Mesenchymal stem cell (in vitro differentiated cells and primary cell): ENCODE measurements around the gene VPS29. TPM values are rescaled to one million over a fixed set of nuclear protein-coding genes. Genes with fewer than 3 reads are reported as not detected.
A peak's percentile ranks its signal among the peaks of the same experiment; 100 is the strongest.

Experiments used
- DNase-seq: peaks from one replicate; pipeline ENCODE4 v3.0.0-alpha.2; 2013
- H2AFZ ChIP-seq: one replicate; pipeline ENCODE4 v1.6.1; 2013; ENCODE audit warnings: low read depth, mild to moderate bottlenecking, control low read depth, inconsistent platforms, low read length, moderate library complexity
- H2AK5ac ChIP-seq: 2 replicates; pipeline ENCODE4 v1.6.1; 2013; ENCODE audit warnings: low read length, moderate library complexity, mild to moderate bottlenecking, inconsistent platforms; ENCODE audit not compliant: severe bottlenecking
- H2BK120ac ChIP-seq: one replicate; pipeline ENCODE4 v1.6.1; 2013; ENCODE audit warnings: low read depth, mild to moderate bottlenecking, inconsistent platforms, low read length, moderate library complexity
- H2BK12ac ChIP-seq, 2 experiments: one replicate each; pipeline ENCODE4 v1.6.1; 2013; ENCODE audit warnings: inconsistent platforms in 2 of 2, low read length in 2 of 2, mild to moderate bottlenecking in 2 of 2, moderate library complexity in 2 of 2, control low read depth in 1 of 2
- H2BK15ac ChIP-seq: one replicate; pipeline ENCODE4 v1.6.1; 2013; ENCODE audit warnings: mild to moderate bottlenecking, low read depth, inconsistent platforms; ENCODE audit not compliant: poor library complexity, severe bottlenecking
- H2BK5ac ChIP-seq: 2 replicates; pipeline ENCODE4 v1.6.1; 2013; ENCODE audit warnings: low read depth, mild to moderate bottlenecking, low read length, control low read depth, inconsistent platforms; ENCODE audit not compliant: poor library complexity, severe bottlenecking
- H3K14ac ChIP-seq, 2 experiments: one replicate each; pipeline ENCODE4 v1.6.1; 2013; ENCODE audit warnings: inconsistent platforms in 2 of 2, low read length in 2 of 2, control low read depth in 1 of 2, mild to moderate bottlenecking in 1 of 2, moderate library complexity in 1 of 2
- H3K18ac ChIP-seq, 2 experiments: one replicate each; pipeline ENCODE4 v1.6.1; 2013; ENCODE audit warnings: inconsistent platforms in 2 of 2, low read length in 2 of 2, control low read depth in 1 of 2, low read depth in 1 of 2, mild to moderate bottlenecking in 1 of 2
- H3K23ac ChIP-seq, 2 experiments: one replicate each; pipeline ENCODE4 v1.6.1; 2013; ENCODE audit warnings: inconsistent platforms in 2 of 2, low read length in 2 of 2, mild to moderate bottlenecking in 2 of 2, moderate library complexity in 2 of 2, control low read depth in 1 of 2
- H3K27ac ChIP-seq: 2 replicates; pipeline ENCODE4 v1.5.1; 2013; ENCODE audit warnings: mild to moderate bottlenecking, moderate library complexity, low read length, control low read depth, inconsistent platforms; ENCODE audit not compliant: poor library complexity, severe bottlenecking
- H3K27me3 ChIP-seq, 2 experiments: 2 replicates each; pipeline versions ENCODE4 v1.6.1 to v1.7.0; 2013; ENCODE audit warnings: low read length in 2 of 2, mild to moderate bottlenecking in 2 of 2, moderate library complexity in 2 of 2, control low read depth in 1 of 2, inconsistent platforms in 1 of 2; ENCODE audit not compliant: control insufficient read depth in 1 of 2, insufficient read depth in 1 of 2
- H3K36me3 ChIP-seq, 2 experiments: 2 replicates each; pipeline versions ENCODE4 v1.6.1 to v1.7.0; 2013; ENCODE audit warnings: low read length in 2 of 2, control low read depth in 1 of 2, inconsistent platforms in 1 of 2, low read depth in 1 of 2, mild to moderate bottlenecking in 1 of 2; ENCODE audit not compliant: insufficient read depth in 2 of 2, control insufficient read depth in 1 of 2
- H3K4ac ChIP-seq, 2 experiments: one replicate each; pipeline ENCODE4 v1.6.1; 2013; ENCODE audit warnings: inconsistent platforms in 2 of 2, low read length in 2 of 2, mild to moderate bottlenecking in 2 of 2, moderate library complexity in 2 of 2, control low read depth in 1 of 2, low read depth in 1 of 2
- H3K4me1 ChIP-seq: 2 replicates; pipeline ENCODE4 v1.6.1; 2013; ENCODE audit warnings: low read depth, low read length, control low read depth; ENCODE audit not compliant: control insufficient read depth, insufficient read depth
- H3K4me2 ChIP-seq: 2 replicates; pipeline ENCODE4 v1.6.1; 2013; ENCODE audit warnings: low read length, mild to moderate bottlenecking, inconsistent platforms; ENCODE audit not compliant: poor library complexity, severe bottlenecking
- H3K4me3 ChIP-seq, 2 experiments: 2 replicates each; pipeline versions ENCODE4 v1.5.1 to v1.7.0; 2013; ENCODE audit warnings: low read length in 2 of 2, mild to moderate bottlenecking in 2 of 2, control low read depth in 1 of 2, low read depth in 1 of 2; ENCODE audit not compliant: insufficient read depth in 1 of 2
- H3K79me1 ChIP-seq: replicated peaks from 2 replicates; pipeline ENCODE4 v1.6.1; 2013; ENCODE audit warnings: mild to moderate bottlenecking, control low read depth, low read length, inconsistent platforms; ENCODE audit not compliant: poor library complexity, severe bottlenecking
- H3K9ac ChIP-seq: 2 replicates; pipeline ENCODE4 v1.7.0; 2013; ENCODE audit warnings: mild to moderate bottlenecking, low read length, moderate library complexity
- H3K9me3 ChIP-seq: 2 replicates; pipeline ENCODE4 v1.7.0; 2013; ENCODE audit warnings: mild to moderate bottlenecking, low read length; ENCODE audit not compliant: control insufficient read depth
- H4K8ac ChIP-seq: one replicate; pipeline ENCODE4 v1.6.1; 2013; ENCODE audit warnings: inconsistent platforms, mild to moderate bottlenecking, low read length, moderate library complexity
- H4K91ac ChIP-seq: one replicate; pipeline ENCODE4 v1.6.1; 2013; ENCODE audit warnings: mild to moderate bottlenecking, low read length, inconsistent platforms
- WGBS: methylation state at CpG from one replicate; pipeline ENCODE4 v1.1.7; 2013; ENCODE audit warnings: mixed read lengths; 5-methylcytosine and 5-hydroxymethylcytosine counted together
- polyA plus RNA-seq, 2 experiments: library from polyadenylated mRNA; stranded (reverse); fragments of 200-250 nt; gene quantifications; one replicate each; pipeline ENCODE4 v1.2.3, GENCODE V29; 2013

Gene VPS29
- 138 TPM for polyA plus RNA-seq (2013, experiment 1 of 2)
- 144 TPM for polyA plus RNA-seq (2013, experiment 2 of 2)

DNA sequence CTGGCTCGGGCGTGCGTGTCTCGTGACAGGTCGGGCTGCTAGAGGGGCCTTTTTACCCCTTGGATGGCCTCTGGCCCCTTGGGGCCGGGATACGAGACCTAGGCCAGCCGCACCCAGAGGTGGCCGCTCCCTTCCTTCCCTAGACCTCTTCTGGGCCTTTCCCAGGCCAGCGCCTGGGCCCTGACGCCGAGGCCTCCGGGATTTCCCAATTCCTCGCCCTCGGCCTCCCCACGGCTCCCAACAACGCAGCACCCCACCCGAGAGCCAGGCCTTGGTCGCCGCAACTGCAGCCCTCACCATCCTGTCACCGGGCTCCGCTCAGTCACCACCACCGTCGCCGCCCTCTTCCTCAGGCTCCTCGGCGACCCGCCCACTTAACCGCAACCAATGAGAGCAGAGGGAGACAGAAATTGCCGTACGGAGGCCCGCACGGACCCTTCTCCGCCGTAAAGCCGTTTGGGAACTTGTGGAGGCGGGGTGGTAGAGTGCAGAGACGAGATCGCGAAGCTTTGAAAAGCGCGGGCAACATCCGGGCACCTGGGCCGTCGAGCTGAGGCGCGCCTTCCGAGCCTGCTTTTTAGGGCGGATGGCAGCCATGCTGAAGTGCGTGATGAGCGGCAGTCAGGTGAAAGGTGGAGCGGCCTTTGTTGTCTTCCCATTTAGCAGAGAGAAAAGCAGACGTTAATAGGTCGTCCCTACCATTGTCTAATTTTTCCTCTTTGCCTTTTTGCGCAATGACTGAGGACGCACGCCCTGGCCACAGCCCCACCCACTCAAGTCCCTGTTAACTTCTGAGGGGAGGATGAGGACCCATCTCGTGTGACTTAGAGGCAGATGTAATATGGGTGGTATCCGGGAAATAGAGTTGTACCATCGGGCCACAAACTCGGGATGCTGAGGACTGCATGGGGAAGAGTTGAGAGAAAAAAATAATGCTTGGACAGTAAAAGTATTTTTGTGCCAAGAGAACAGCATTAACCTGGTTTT, at the start of gene VPS29, which contains the start of gene RAD9B:
Gene VPS29 (minus strand): TSS at position 360 of the 987 bp plus-strand sequence. CDS start 60 bp downstream, at position 300.
Gene RAD9B (plus strand): TSS at position 580 of the 987 bp plus-strand sequence. CDS start 7 bp downstream, at position 587.
- Histone ChIP-seq H2AFZ (peak within 1 kb of the TSS; percentile 79), H3K79me1 (no peaks in the 10 kb centered on the region), H3K18ac (peak within 1 kb of the TSS; percentile 81), H2BK120ac (no peak within 1 kb of the TSS), H3K4me2 (peak within 1 kb of the TSS; percentile 72), H2AK5ac (peak within 1 kb of the TSS; percentile 58), H3K4me1 (peaks cover 8% of the 10 kb centered on the region), H3K27ac (peak within 1 kb of the TSS; percentile 80), H4K91ac (peak within 1 kb of the TSS; percentile 87), H3K27me3 (no peaks in the 10 kb centered on the region), H3K23ac (peak within 1 kb of the TSS in 1 of 2 experiments; percentile 14), H3K4ac (peak within 1 kb of the TSS; percentile 53 to 77), H3K9ac (peak within 1 kb of the TSS; percentile 98), H2BK12ac (peak within 1 kb of the TSS in 1 of 2 experiments; percentile 34), H4K8ac (peak within 1 kb of the TSS; percentile 97), H2BK15ac (peak within 1 kb of the TSS; percentile 82), H3K14ac (peak within 1 kb of the TSS in 1 of 2 experiments; percentile 68), H3K36me3 (peaks cover 7 to 9% of the 10 kb centered on the region in 2 experiments), H3K4me3 (peak within 1 kb of the TSS; percentile 89 to 92), H3K9me3 (no peaks in the 10 kb centered on the region), H2BK5ac (peak within 1 kb of the TSS; percentile 69)
- DNase-seq = peak; percentile 98
- WGBS = 14% methylated on average over 56 of the region's 61 CpGs

DNA sequence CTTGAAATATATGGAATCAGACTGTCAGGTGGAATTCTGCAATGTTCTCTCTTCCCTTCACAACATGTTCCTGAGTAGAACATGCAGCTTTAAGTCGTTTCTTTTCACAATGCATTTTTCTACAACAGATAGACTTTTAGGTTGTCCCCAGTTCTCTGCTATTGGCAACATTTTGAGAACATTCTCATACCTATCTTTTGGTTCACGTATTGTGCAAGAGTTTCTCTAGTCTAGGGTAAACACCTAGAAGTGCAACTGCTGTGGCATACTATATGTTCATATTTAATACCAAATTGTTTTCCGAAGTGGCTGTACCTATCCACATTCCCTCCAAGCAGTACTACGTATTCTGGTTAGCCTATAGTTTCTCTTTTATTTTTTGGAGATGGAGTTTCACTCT, 49.1 kb upstream of the VPS29 start:
- Histone ChIP-seq H3K4me2 (no peak overlapping the region), H2BK5ac (no peak overlapping the region)
- no peak for DNase-seq

DNA sequence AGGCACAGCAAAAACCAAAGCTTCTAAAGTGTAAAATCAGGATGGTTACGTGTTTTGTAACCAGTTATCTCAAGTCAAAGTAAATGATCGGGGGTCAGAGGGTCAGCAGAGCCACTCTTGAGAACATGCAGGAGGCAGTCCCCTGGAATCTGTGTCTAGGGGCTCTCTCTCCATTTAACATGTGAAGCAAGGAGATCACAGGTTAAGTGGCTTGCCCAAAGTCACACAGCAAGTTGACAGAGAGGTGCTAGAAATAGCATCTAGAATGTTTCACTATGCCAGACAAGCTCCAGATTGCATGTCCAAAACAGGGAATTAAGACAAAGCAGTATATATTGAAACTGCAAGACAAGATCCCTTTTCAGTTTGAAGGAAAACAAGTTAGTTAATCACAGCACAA, 47.8 kb upstream of the VPS29 start:
- Histone ChIP-seq H4K91ac (no peak overlapping the region), H3K18ac (no peak overlapping the region), H3K4ac (no peak overlapping the region), H3K9me3 (no peaks in the 10 kb centered on the region), H3K4me2 (no peak overlapping the region), H3K27me3 (no peaks in the 10 kb centered on the region), H3K14ac (no peak overlapping the region), H4K8ac (no peak overlapping the region), H2AK5ac (no peak overlapping the region), H3K4me3 (no peak overlapping the region), H2BK120ac (no peak overlapping the region), H3K79me1 (peaks cover 29% of the 10 kb centered on the region), H2BK15ac (no peak overlapping the region), H2BK5ac (no peak overlapping the region), H3K9ac (no peak overlapping the region), H3K23ac (no peak overlapping the region), H3K27ac (no peak overlapping the region), H3K36me3 (peaks cover 0 to 9% of the 10 kb centered on the region in 2 experiments), H2BK12ac (no peak overlapping the region), H3K4me1 (peaks cover 7% of the 10 kb centered on the region), H2AFZ (no peak overlapping the region)
- peak; percentile 43 for DNase-seq
- WGBS = 79% methylated on average over 2 of the region's 2 CpGs

More for the DNA sequence above, 49.1 kb upstream of the VPS29 start:
- H4K91ac ChIP-seq = no peak overlapping the region
- WGBS = 98% methylated on average over 3 of the region's 4 CpGs
- no peak overlapping the region for H2AK5ac ChIP-seq
- H3K18ac ChIP-seq = no peak overlapping the region
- H2AFZ ChIP-seq = no peak overlapping the region
- no peaks in the 10 kb centered on the region for H3K27me3 ChIP-seq
- H3K4ac ChIP-seq = no peak overlapping the region
- no peak overlapping the region for H2BK15ac ChIP-seq
- peaks cover 0 to 9% of the 10 kb centered on the region in 2 experiments for H3K36me3 ChIP-seq
- no peak overlapping the region for H3K4me3 ChIP-seq
- peak overlapping the region; percentile 9 for H3K9ac ChIP-seq
- no peaks in the 10 kb centered on the region for H3K9me3 ChIP-seq
- H3K27ac ChIP-seq = no peak overlapping the region
- peaks cover 5% of the 10 kb centered on the region for H3K4me1 ChIP-seq
- no peak overlapping the region for H2BK120ac ChIP-seq
- H3K23ac ChIP-seq = no peak overlapping the region
- H2BK12ac ChIP-seq = no peak overlapping the region
- no peak overlapping the region for H4K8ac ChIP-seq
- H3K79me1 ChIP-seq = peaks cover 31% of the 10 kb centered on the region
- no peak overlapping the region for H3K14ac ChIP-seq

DNA sequence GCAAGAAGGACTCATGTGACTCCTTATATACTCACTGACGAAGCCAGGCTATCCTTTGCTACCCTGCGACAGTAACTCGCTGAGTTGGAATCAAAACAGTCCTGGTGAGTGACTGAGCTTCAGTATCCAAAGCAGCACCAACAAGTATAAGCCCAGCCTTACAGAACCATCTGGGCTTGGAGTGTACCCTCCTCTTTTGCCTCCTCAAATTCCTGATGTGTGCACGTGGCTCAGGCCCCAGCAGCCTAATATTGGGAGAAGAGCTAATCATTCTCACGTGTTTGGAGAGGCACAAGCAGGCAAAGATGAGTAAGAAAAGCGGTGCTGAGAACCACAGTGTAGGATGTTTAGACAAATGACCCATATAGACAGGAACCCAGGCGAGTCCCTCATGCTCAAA, 46.8 kb upstream of the VPS29 start:
- Histone ChIP-seq H3K4ac (no peak overlapping the region), H3K36me3 (peaks cover 0 to 9% of the 10 kb centered on the region in 2 experiments), H4K8ac (peak overlapping the region; percentile 82), H2AK5ac (no peak overlapping the region), H3K14ac (no peak overlapping the region), H3K4me1 (peaks cover 7% of the 10 kb centered on the region), H3K23ac (no peak overlapping the region), H2BK12ac (no peak overlapping the region), H3K9me3 (no peaks in the 10 kb centered on the region), H3K27me3 (no peaks in the 10 kb centered on the region), H3K4me2 (peak overlapping the region; percentile 50), H3K18ac (peak overlapping the region in 1 of 2 experiments; percentile 60), H2AFZ (no peak overlapping the region), H3K9ac (peak overlapping the region; percentile 59), H4K91ac (peak overlapping the region; percentile 79), H3K79me1 (peaks cover 26% of the 10 kb centered on the region), H3K27ac (no peak overlapping the region), H3K4me3 (no peak overlapping the region), H2BK120ac (no peak overlapping the region), H2BK15ac (no peak overlapping the region), H2BK5ac (no peak overlapping the region)
- DNase-seq = peak; percentile 86
- WGBS = 57% methylated on average over 5 of the region's 7 CpGs
